Left kidney (tissue), 2 donors: Measurements from ENCODE around the gene ZNF584. TPM values are rescaled to one million over a fixed set of nuclear protein-coding genes. Genes with fewer than 3 reads are reported as not detected.

Source experiments
- DNase-seq: peaks from one replicate; pipeline ENCODE4 v3.0.0-alpha.2; 2013
- polyA plus RNA-seq: library from polyadenylated mRNA; unstranded; fragments of 120-200 nt; gene quantifications from one replicate; pipeline ENCODE4 v1.2.1, GENCODE V29; 2013; ENCODE audit not compliant: insufficient read length

ZNF584 gene
- polyA plus RNA-seq, 1 donor: 11.7 TPM

GRCh38 chr19:58385313-58385890 is 23.0 kb upstream of the ZNF584 start:
- no peak for DNase-seq

GRCh38 chr19:58385891-58386575 is 22.4 kb upstream of the ZNF584 start:
- no peak for DNase-seq

DNA sequence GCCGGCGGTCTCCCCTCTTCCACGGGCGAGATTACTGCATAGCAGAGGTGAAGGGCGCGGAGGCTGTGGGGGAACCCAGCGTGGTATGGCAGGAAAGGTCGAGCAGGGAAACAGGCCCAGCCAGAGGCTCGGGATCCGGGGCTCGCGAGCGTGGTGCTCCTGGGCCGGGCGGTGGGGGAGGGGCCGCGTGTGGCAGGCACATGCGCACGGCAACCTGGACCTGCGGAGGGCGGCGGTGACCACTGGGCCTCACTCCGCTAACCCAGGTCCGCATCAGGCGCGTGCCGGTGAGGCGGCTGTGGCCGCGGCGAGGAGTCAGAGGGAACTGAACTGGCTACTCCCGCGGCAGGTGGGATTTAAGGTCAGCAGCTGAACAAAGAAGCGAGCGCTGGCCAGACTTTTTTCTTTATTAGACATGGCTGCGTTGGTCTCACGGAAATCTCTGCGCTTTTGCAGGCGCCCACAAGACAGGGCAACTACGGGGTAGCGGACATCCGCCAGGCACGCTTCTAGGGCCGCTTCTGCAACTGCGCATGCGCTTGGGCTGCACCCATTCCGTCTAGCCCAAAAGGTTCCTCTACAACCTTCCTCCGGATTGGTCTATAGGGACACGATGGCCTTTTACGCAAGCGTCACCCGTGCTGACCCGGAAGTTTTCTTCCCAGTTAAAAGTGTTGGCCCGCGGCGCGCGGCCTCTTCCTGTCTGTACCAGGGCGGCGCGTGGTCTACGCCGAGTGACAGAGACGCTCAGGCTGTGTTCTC is 21.7 kb upstream of the ZNF584 start, which contains the start of gene RPS5:
Gene RPS5, plus strand, starts transcription at position 694 of the 762 bp plus-strand sequence. CDS start 869 bp downstream, outside the sequence.
- peak; percentile 98 for DNase-seq

- DNase-seq: no peak
Observed at GRCh38 chr19:58387338-58388174, 20.9 kb upstream of the ZNF584 start.

GRCh38 chr19:58388175-58388526 is 20.3 kb upstream of the ZNF584 start:
- no peak for DNase-seq

GRCh38 chr19:58392945-58393724 is 15.3 kb upstream of the ZNF584 start:
- no peak for DNase-seq

- DNase-seq: no peak
Observed at GRCh38 chr19:58393725-58394033, 14.8 kb upstream of the ZNF584 start.

- no peak for DNase-seq
Observed at GRCh38 chr19:58394821-58395219, 13.6 kb upstream of the ZNF584 start.

DNA sequence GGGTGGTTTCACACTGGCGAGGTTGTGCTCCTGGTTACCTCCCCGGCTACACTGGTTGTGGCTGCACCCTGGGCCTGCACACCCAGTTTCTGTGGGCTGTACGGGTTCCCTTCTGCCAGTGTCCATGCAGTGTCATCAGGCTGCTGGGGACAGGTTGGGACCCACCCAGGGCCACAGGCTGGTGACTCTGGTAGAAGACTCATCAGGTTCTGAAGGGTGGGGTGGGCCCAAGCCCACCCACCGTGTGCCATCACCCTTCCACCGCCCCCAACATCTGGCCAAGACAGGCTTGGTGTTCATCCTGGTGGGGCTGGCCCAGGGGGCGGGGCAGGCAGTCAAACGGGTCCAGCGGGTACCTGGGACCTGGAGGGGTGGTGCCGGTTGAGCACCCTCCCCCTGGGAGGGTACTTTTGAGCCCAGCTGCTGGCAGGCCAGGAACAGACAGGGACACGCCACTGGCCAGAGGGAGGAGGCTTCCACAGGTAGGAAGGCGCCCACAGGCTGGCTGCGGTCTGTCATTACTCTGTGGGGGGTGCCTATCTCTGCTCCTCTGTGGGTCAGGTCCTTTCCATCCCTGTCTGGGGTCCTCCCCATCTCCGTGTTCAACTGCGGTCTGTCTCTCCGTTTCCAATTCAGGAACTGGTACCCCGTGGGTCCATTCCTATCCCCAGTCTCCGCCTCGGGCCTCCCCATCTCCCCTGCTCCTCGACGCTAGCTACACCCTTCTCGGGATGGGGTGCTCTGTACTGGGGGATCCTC is 13.1 kb upstream of the ZNF584 start, which contains the start of gene RNF225:
Gene RNF225, plus strand, starts transcription at position 437 of the 759 bp plus-strand sequence. CDS start 434 bp downstream, outside the sequence.
- DNase-seq: no peak

- DNase-seq: no peak
Observed at GRCh38 chr19:58395979-58396627, 12.3 kb upstream of the ZNF584 start.

DNA sequence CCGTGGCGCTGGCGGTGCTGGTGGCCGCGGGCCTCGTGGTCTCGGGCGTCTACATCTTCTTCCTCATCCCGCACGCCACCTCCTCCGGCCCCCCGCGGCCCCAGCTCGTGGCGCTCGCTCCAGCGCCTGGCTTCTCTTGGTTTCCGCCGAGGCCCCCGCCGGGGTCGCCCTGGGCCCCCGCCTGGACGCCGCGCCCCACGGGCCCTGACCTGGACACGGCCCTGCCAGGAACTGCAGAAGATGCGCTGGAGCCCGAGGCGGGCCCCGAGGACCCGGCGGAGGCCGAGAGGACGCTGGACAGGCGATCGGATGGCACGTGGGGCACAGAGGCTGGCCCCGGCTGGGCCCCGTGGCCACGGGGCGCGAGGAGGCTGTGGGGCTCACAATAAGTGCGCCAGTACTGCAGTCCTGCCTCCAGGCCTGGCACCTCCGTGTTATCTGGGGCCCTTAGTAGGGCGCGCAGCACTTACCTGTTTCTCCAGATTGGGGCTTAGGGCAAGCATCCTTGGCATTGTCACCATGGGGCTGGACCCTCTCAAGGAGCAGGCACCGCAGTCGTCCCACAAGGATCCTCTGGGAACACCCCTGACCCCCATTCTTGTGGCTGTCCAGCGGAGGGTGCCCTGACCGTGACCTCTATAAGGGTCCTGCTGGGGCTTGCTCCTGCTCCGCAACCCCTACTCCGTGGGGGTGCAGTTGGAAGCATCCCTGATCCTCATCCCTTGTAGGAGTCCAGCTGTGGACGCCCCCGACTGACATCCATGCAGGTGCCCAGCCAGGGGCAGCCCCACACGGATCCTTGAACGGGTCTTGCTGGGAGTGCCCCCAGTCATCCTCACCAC is 11.5 kb upstream of the ZNF584 start:
- DNase-seq: no peak

- DNase-seq: no peak
Observed at GRCh38 chr19:58397533-58398037, 10.9 kb upstream of the ZNF584 start.

- no peak for DNase-seq
Observed at GRCh38 chr19:58398087-58398486, 10.4 kb upstream of the ZNF584 start.

- DNase-seq: no peak
Observed at GRCh38 chr19:58398545-58398944, 9.9 kb upstream of the ZNF584 start.

DNA sequence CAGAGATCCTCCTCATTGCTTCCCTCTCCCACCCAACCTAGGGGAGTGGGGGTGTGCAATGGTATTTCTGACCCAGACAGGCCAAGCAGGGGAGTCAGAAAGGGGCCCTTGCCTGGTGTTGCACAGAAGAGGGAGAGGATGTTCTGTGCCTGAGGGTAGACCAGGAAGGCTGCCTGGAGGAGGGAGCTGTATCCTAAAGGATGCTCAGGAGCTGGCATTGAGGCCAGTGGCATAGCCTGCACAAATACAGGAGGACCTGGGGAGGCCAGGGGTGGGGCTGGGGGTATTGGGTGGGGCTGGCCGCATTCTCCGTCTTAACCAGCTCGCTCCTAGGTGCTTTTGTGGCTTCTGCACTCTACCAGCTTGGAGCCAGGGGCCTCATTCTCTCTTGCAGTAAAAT is 8.5 kb upstream of the ZNF584 start:
- no peak for DNase-seq

DNA sequence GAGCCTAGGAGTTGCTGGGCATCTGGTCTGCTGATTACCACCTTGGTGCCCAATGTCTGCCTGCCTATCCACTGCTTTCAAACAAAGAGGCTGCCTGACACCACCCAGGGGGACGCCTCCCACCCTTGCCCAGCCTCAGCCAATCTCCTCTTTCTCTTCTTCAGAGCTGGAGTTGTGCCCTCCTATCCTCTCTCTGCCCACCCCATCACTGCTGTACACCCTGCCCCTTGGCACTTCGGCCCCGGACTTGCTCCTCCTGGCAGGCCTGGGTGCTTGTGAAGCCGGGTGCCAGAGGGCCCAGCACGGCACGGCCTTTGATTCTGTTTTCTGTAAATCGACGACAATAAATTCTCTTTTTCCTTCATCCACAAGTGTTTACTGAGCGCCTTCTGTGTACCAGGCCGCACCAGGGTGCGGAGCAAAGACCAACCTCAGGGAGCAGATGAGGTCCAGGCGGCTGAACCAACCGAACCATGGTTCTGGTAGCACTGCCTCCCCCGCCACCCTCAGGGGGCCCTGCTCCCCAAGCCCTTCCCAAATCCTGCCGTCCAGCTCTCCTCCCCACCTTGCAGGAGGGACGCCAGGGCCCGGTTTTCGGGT is 8.0 kb upstream of the ZNF584 start:
- no peak for DNase-seq

- peak; percentile 99 for DNase-seq
Observed at GRCh38 chr19:58400916-58401839, 7.3 kb upstream of the ZNF584 start.
